ENCODE measurements around the gene CDH11. TPM values are rescaled to one million over a fixed set of nuclear protein-coding genes. Genes with fewer than 3 reads are reported as not detected.

Gene CDH11
- total RNA-seq, 1 donor from 2014 or later, result not detected

GRCh38 chr16:65024767-65025178, 97.1 kb downstream of the CDH11 start:
- no peak for DNase-seq (ENCODE audit: low spot score)
- Mint-ChIP-seq H3K4me3 (no peak overlapping the region), H3K27ac (no peak overlapping the region), H3K4me1 (ENCODE audit: low read depth) (no peaks in the 10 kb centered on the region), H3K27me3 (ENCODE audit: insufficient read depth) (no peaks in the 10 kb centered on the region), H3K9me3 (peaks cover 4% of the 10 kb centered on the region), H3K36me3 (ENCODE audit: low read depth) (no peaks in the 10 kb centered on the region)
- intact Hi-C loops (cut with micrococcal nuclease), result no loop called here

GRCh38 chr16:65023802-65024201, 98.1 kb downstream of the CDH11 start:
- intact Hi-C loops (cut with micrococcal nuclease), result no loop called here
- Mint-ChIP-seq H3K36me3 (ENCODE audit: low read depth) (no peaks in the 10 kb centered on the region), H3K9me3 (peaks cover 4% of the 10 kb centered on the region)

GRCh38 chr16:65021852-65022595, 99.8 kb downstream of the CDH11 start:
- Mint-ChIP-seq H3K36me3 (ENCODE audit: low read depth) (no peaks in the 10 kb centered on the region), H3K4me1 (ENCODE audit: low read depth) (no peaks in the 10 kb centered on the region), H3K27me3 (ENCODE audit: insufficient read depth) (no peaks in the 10 kb centered on the region), H3K9me3 (peaks cover under 1% of the 10 kb centered on the region), H3K27ac (no peak overlapping the region), H3K4me3 (no peak overlapping the region)
- intact Hi-C loops (cut with micrococcal nuclease), result no loop called here
- no peak for DNase-seq (ENCODE audit: low spot score)

More at GRCh38 chr16:65023802-65024201, 98.1 kb downstream of the CDH11 start:
- Mint-ChIP-seq H3K27ac (no peak overlapping the region), H3K27me3 (ENCODE audit: insufficient read depth) (no peaks in the 10 kb centered on the region), H3K4me3 (no peak overlapping the region), H3K4me1 (ENCODE audit: low read depth) (no peaks in the 10 kb centered on the region)
- no peak for DNase-seq (ENCODE audit: low spot score)

GRCh38 chr16:65016754-65017153, 105.1 kb downstream of the CDH11 start:
- H3K4me1 Mint-ChIP-seq (ENCODE audit: low read depth), result no peaks in the 10 kb centered on the region
- H3K36me3 Mint-ChIP-seq (ENCODE audit: low read depth), result no peaks in the 10 kb centered on the region
- no peak overlapping the region for H3K4me3 Mint-ChIP-seq
- no peak for DNase-seq (ENCODE audit: low spot score)
- H3K27me3 Mint-ChIP-seq (ENCODE audit: insufficient read depth), result no peaks in the 10 kb centered on the region
- intact Hi-C loops (cut with micrococcal nuclease), result no loop called here
- H3K27ac Mint-ChIP-seq, result no peak overlapping the region
- no peaks in the 10 kb centered on the region for H3K9me3 Mint-ChIP-seq

- no peaks in the 10 kb centered on the region for H3K4me1 Mint-ChIP-seq (ENCODE audit: low read depth)
- intact Hi-C loops (cut with micrococcal nuclease), result no loop called here
- H3K4me3 Mint-ChIP-seq, result no peak overlapping the region
- no peaks in the 10 kb centered on the region for H3K36me3 Mint-ChIP-seq (ENCODE audit: low read depth)
- no peaks in the 10 kb centered on the region for H3K27me3 Mint-ChIP-seq (ENCODE audit: insufficient read depth)
- H3K27ac Mint-ChIP-seq, result no peak overlapping the region
- no peak for DNase-seq (ENCODE audit: low spot score)
- H3K9me3 Mint-ChIP-seq, result no peaks in the 10 kb centered on the region
Measured at GRCh38 chr16:65015599-65015998, 106.3 kb downstream of the CDH11 start.

GRCh38 chr16:65012357-65012756, 109.5 kb downstream of the CDH11 start:
- Mint-ChIP-seq H3K27ac (no peak overlapping the region), H3K27me3 (ENCODE audit: insufficient read depth) (no peaks in the 10 kb centered on the region), H3K9me3 (no peaks in the 10 kb centered on the region), H3K4me1 (ENCODE audit: low read depth) (no peaks in the 10 kb centered on the region), H3K36me3 (ENCODE audit: low read depth) (no peaks in the 10 kb centered on the region), H3K4me3 (no peak overlapping the region)
- intact Hi-C loops (cut with micrococcal nuclease), result no loop called here
- DNase-seq (ENCODE audit: low spot score), result no peak

GRCh38 chr16:65010125-65010524, 111.7 kb downstream of the CDH11 start:
- intact Hi-C loops (cut with micrococcal nuclease), result no loop called here
- Mint-ChIP-seq H3K27me3 (ENCODE audit: insufficient read depth) (no peaks in the 10 kb centered on the region), H3K27ac (no peak overlapping the region), H3K4me1 (ENCODE audit: low read depth) (no peaks in the 10 kb centered on the region), H3K9me3 (peaks cover 11% of the 10 kb centered on the region), H3K36me3 (ENCODE audit: low read depth) (no peaks in the 10 kb centered on the region), H3K4me3 (no peak overlapping the region)
- DNase-seq (ENCODE audit: low spot score), result no peak

GRCh38 chr16:65005696-65006095, 116.2 kb downstream of the CDH11 start:
- no peak for DNase-seq (ENCODE audit: low spot score)
- Mint-ChIP-seq H3K36me3 (ENCODE audit: low read depth) (no peaks in the 10 kb centered on the region), H3K9me3 (peaks cover 24% of the 10 kb centered on the region)

GRCh38 chr16:65004570-65004969, 117.3 kb downstream of the CDH11 start:
- H3K9me3 Mint-ChIP-seq, result peaks cover 24% of the 10 kb centered on the region
- H3K4me1 Mint-ChIP-seq (ENCODE audit: low read depth), result no peaks in the 10 kb centered on the region
- no peak overlapping the region for H3K27ac Mint-ChIP-seq
- H3K36me3 Mint-ChIP-seq (ENCODE audit: low read depth), result no peaks in the 10 kb centered on the region
- DNase-seq (ENCODE audit: low spot score), result no peak
- intact Hi-C loops (cut with micrococcal nuclease), result no loop called here
- H3K4me3 Mint-ChIP-seq, result no peak overlapping the region
- H3K27me3 Mint-ChIP-seq (ENCODE audit: insufficient read depth), result no peaks in the 10 kb centered on the region

More at GRCh38 chr16:65005696-65006095, 116.2 kb downstream of the CDH11 start:
- H3K27me3 Mint-ChIP-seq (ENCODE audit: insufficient read depth), result no peaks in the 10 kb centered on the region
- no peak overlapping the region for H3K27ac Mint-ChIP-seq
- H3K4me1 Mint-ChIP-seq (ENCODE audit: low read depth), result no peaks in the 10 kb centered on the region
- intact Hi-C loops (cut with micrococcal nuclease), result no loop called here
- no peak overlapping the region for H3K4me3 Mint-ChIP-seq

- Mint-ChIP-seq H3K4me3 (no peak overlapping the region), H3K4me1 (ENCODE audit: low read depth) (no peaks in the 10 kb centered on the region), H3K36me3 (ENCODE audit: low read depth) (no peaks in the 10 kb centered on the region), H3K9me3 (peaks cover 24% of the 10 kb centered on the region), H3K27ac (no peak overlapping the region), H3K27me3 (ENCODE audit: insufficient read depth) (no peaks in the 10 kb centered on the region)
- intact Hi-C loops (cut with micrococcal nuclease), result no loop called here
- no peak for DNase-seq (ENCODE audit: low spot score)
Measured at GRCh38 chr16:65003621-65004020, 118.2 kb downstream of the CDH11 start.

- DNase-seq (ENCODE audit: low spot score), result no peak
- no peak overlapping the region for H3K27ac Mint-ChIP-seq
- H3K4me3 Mint-ChIP-seq, result no peak overlapping the region
- H3K9me3 Mint-ChIP-seq, result peaks cover 24% of the 10 kb centered on the region
- H3K36me3 Mint-ChIP-seq (ENCODE audit: low read depth), result no peaks in the 10 kb centered on the region
- intact Hi-C loops (cut with micrococcal nuclease), result no loop called here
- no peaks in the 10 kb centered on the region for H3K4me1 Mint-ChIP-seq (ENCODE audit: low read depth)
- no peaks in the 10 kb centered on the region for H3K27me3 Mint-ChIP-seq (ENCODE audit: insufficient read depth)
Measured at GRCh38 chr16:65002265-65002664, 119.6 kb downstream of the CDH11 start.

- no peaks in the 10 kb centered on the region for H3K4me1 Mint-ChIP-seq (ENCODE audit: low read depth)
- no peak overlapping the region for H3K27ac Mint-ChIP-seq
- intact Hi-C loops (cut with micrococcal nuclease), result no loop called here
- no peaks in the 10 kb centered on the region for H3K27me3 Mint-ChIP-seq (ENCODE audit: insufficient read depth)
- no peaks in the 10 kb centered on the region for H3K36me3 Mint-ChIP-seq (ENCODE audit: low read depth)
- peaks cover 13% of the 10 kb centered on the region for H3K9me3 Mint-ChIP-seq
- H3K4me3 Mint-ChIP-seq, result no peak overlapping the region
- no peak for DNase-seq (ENCODE audit: low spot score)
Measured at GRCh38 chr16:65000654-65001053, 121.2 kb downstream of the CDH11 start.

- no peaks in the 10 kb centered on the region for H3K27me3 Mint-ChIP-seq (ENCODE audit: insufficient read depth)
- H3K36me3 Mint-ChIP-seq (ENCODE audit: low read depth), result no peaks in the 10 kb centered on the region
- no peak overlapping the region for H3K4me3 Mint-ChIP-seq
- intact Hi-C loops (cut with micrococcal nuclease), result no loop called here
- H3K27ac Mint-ChIP-seq, result no peak overlapping the region
- H3K9me3 Mint-ChIP-seq, result peaks cover 13% of the 10 kb centered on the region
- no peak for DNase-seq (ENCODE audit: low spot score)
- no peaks in the 10 kb centered on the region for H3K4me1 Mint-ChIP-seq (ENCODE audit: low read depth)
Measured at GRCh38 chr16:64997751-64998150, 124.1 kb downstream of the CDH11 start.

- Mint-ChIP-seq H3K27ac (no peak overlapping the region), H3K27me3 (ENCODE audit: insufficient read depth) (no peaks in the 10 kb centered on the region), H3K36me3 (ENCODE audit: low read depth) (no peaks in the 10 kb centered on the region), H3K9me3 (peaks cover 6% of the 10 kb centered on the region), H3K4me3 (no peak overlapping the region), H3K4me1 (ENCODE audit: low read depth) (no peaks in the 10 kb centered on the region)
- no peak for DNase-seq (ENCODE audit: low spot score)
- intact Hi-C loops (cut with micrococcal nuclease), result no loop called here
Measured at GRCh38 chr16:64997121-64997520, 124.7 kb downstream of the CDH11 start.

All from activated T-helper 1 cell treated with anti-CD3 and anti-CD28 coated beads, Interleukin-12 subunit alpha, Interleukin-12 subunit beta, Interleukin-2, Interleukin-4 antibody, amounts not matched to agents 30 ng/mL and 10 ng/mL and 1 ng/mL, durations not matched to agents 14 hours and 24 hours and 36 hours (primary cell).